Activated CD4-positive, alpha-beta T cell treated with anti-CD3 and anti-CD28 coated beads, Interleukin-2, amount 10 ng/mL, durations not matched to agents 7 days and 5 days (primary cell): ENCODE data around the gene CABP7. TPM values are rescaled to one million over a fixed set of nuclear protein-coding genes. Genes with fewer than 3 reads are reported as not detected.
A peak's percentile ranks its signal among the peaks of the same experiment; 100 is the strongest.

Experiments used
- CTCF ChIA-PET: fragments of 350-600 bp; sonication (Branson Sonifier 250); formaldehyde crosslinking; loops from one replicate; lab custom pipeline; 2021; ENCODE audit warnings: antibody characterized with exemption; lab: Charles Lee
- POLR2A ChIA-PET: fragments of 350-600 bp; sonication (Branson Sonifier 250); formaldehyde crosslinking; loops from one replicate; lab custom pipeline; 2021; ENCODE audit warnings: antibody characterized with exemption; lab: Charles Lee
- DNase-seq: peaks from one replicate; pipeline ENCODE4 v3.0.0-alpha.2; 2020
- H3K27ac Mint-ChIP-seq: one replicate; pipeline ENCODE4 v1.8.0; 2021; ENCODE audit warnings: mild to moderate bottlenecking, moderate library complexity, mixed read lengths
- H3K27me3 Mint-ChIP-seq: one replicate; pipeline ENCODE4 v1.8.0; 2021; ENCODE audit warnings: mixed read lengths
- H3K36me3 Mint-ChIP-seq: one replicate; pipeline ENCODE4 v1.8.0; 2021; ENCODE audit warnings: low read depth, mixed read lengths
- H3K4me1 Mint-ChIP-seq: one replicate; pipeline ENCODE4 v1.8.0; 2021; ENCODE audit warnings: mixed read lengths
- H3K4me3 Mint-ChIP-seq: one replicate; pipeline ENCODE4 v1.8.0; 2021; ENCODE audit warnings: mild to moderate bottlenecking, moderate library complexity, mixed read lengths
- H3K9me3 Mint-ChIP-seq: one replicate; pipeline ENCODE4 v1.8.0; 2021; ENCODE audit warnings: mixed read lengths
- total RNA-seq, 2 experiments: library from RNA; stranded (reverse); gene quantifications; one replicate each; pipeline ENCODE4 v1.2.3, GENCODE V29; 2021

The CABP7 gene
- total RNA-seq, 2 experiments from 2014 or later: 0.06 TPM; not detected in 1

DNA sequence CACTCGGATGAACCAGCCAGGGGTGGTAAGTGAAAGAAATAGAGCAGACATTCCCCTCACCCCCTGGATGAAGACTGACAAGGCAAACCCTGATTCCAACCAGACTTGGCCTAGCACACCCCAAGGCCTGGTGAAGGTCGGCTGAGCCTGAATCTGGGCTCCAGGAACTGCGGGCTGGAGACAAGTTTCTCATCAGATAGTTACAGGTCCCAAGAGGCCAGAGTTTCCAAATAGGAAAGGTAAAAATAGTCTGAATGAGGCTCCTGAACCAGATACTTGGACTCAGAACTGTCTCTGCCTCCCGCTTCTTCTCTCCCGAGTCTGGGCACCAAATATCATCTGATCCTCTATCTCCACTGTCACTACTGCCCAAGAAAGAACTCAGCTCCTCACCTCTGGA is 39.2 kb downstream of the CABP7 start:
- H3K27me3 Mint-ChIP-seq: no peaks in the 10 kb centered on the region
- no peak overlapping the region for H3K27ac Mint-ChIP-seq
- H3K9me3 Mint-ChIP-seq: no peaks in the 10 kb centered on the region
- POLR2A ChIA-PET: no interaction called here
- DNase-seq: no peak
- H3K4me3 Mint-ChIP-seq: no peak overlapping the region
- peaks cover under 1% of the 10 kb centered on the region for H3K4me1 Mint-ChIP-seq
- CTCF ChIA-PET: interaction anchor here (0.5 kb wide), 1 partner anchor 260 kb away, joined by 4 read pairs; no protein-coding TSS in a partner anchor
- H3K36me3 Mint-ChIP-seq: no peaks in the 10 kb centered on the region

DNA sequence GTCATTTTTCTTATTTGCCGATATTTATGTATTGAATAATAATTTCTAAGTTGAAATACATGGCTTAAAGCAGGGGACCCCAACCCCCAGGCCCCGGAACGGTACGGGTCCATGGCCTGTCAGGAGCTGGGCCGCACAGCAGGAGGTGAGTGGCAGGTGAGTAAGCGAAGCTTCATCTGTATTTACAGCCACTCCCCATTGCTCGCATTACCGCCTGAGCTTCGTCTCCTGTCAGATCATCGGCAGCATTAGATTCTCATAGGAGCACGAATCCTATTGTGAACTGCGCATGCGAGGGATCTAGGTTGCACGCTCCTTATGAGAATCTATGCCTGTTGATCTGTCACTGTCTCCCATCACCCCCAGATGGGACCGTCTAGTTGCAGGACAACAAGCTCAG is 42.5 kb downstream of the CABP7 start:
- H3K36me3 Mint-ChIP-seq: no peaks in the 10 kb centered on the region
- DNase-seq: no peak
- peaks cover 16% of the 10 kb centered on the region for H3K4me1 Mint-ChIP-seq
- no peaks in the 10 kb centered on the region for H3K27me3 Mint-ChIP-seq
- no peak overlapping the region for H3K27ac Mint-ChIP-seq
- no peak overlapping the region for H3K4me3 Mint-ChIP-seq
- H3K9me3 Mint-ChIP-seq: no peaks in the 10 kb centered on the region
- POLR2A ChIA-PET: no interaction called here
- CTCF ChIA-PET: interaction anchor here (0.6 kb wide), 1 partner anchor 1553 kb away, joined by 3 read pairs; no protein-coding TSS in a partner anchor

- Mint-ChIP-seq H3K27me3 (no peaks in the 10 kb centered on the region), H3K27ac (peak overlapping the region; percentile 93), H3K4me1 (peaks cover 30% of the 10 kb centered on the region), H3K9me3 (no peaks in the 10 kb centered on the region), H3K36me3 (peaks cover 23% of the 10 kb centered on the region), H3K4me3 (peak overlapping the region; percentile 97)
- peak; percentile 32 for DNase-seq
- CTCF ChIA-PET: interaction anchor here (0.7 to 1.1 kb wide), 2 partner anchors 10 to 12 kb away, joined by 3 to 5 read pairs; no protein-coding TSS in a partner anchor
- POLR2A ChIA-PET: no interaction called here
Observed at GRCh38 chr22:29765905-29766631, 46.3 kb downstream of the CABP7 start.

DNA sequence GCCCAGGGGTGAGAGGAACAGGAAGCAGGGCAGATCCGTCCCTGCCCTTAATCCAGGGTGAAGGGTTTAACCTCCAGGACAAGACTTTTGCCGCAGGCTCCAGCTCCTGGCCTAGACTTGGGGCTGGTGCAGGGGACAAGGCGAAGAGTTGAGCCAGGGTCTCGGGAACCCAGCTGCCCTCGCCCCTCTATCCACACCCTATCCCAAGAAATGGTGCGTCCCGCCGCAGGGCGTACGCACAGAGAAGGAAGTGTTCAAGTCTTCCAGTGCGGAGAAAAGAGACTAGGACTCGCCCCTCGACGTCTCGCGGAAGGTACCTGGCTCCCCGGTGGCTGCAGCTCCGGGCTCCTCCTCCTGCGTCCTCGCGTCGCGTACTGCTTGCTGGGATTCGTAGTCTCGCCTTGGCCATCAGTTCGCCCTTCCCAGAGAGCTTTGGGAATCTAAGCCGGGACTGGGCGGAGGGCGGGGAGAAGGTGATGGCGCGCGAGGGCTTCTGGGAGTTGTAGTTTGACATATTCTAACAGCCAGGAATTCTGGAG is 46.9 kb downstream of the CABP7 start, which contains the start of gene ZMAT5:
Gene ZMAT5, minus strand, starts transcription at position 376 of the 539 bp plus-strand sequence. CDS start 18,463 bp downstream, outside the sequence.
- ChIA-PET CTCF (interaction anchor here (0.7 to 1.1 kb wide), 2 partner anchors 9 to 12 kb away, joined by 3 to 5 read pairs; no protein-coding TSS in a partner anchor), POLR2A (no interaction called here)
- H3K36me3 Mint-ChIP-seq: peaks cover 23% of the 10 kb centered on the region
- no peaks in the 10 kb centered on the region for H3K27me3 Mint-ChIP-seq
- DNase-seq: peak; percentile 96
- peaks cover 30% of the 10 kb centered on the region for H3K4me1 Mint-ChIP-seq
- H3K9me3 Mint-ChIP-seq: no peaks in the 10 kb centered on the region
- H3K27ac Mint-ChIP-seq: peak within 1 kb of the TSS; percentile 93
- peak within 1 kb of the TSS; percentile 97 for H3K4me3 Mint-ChIP-seq

DNA sequence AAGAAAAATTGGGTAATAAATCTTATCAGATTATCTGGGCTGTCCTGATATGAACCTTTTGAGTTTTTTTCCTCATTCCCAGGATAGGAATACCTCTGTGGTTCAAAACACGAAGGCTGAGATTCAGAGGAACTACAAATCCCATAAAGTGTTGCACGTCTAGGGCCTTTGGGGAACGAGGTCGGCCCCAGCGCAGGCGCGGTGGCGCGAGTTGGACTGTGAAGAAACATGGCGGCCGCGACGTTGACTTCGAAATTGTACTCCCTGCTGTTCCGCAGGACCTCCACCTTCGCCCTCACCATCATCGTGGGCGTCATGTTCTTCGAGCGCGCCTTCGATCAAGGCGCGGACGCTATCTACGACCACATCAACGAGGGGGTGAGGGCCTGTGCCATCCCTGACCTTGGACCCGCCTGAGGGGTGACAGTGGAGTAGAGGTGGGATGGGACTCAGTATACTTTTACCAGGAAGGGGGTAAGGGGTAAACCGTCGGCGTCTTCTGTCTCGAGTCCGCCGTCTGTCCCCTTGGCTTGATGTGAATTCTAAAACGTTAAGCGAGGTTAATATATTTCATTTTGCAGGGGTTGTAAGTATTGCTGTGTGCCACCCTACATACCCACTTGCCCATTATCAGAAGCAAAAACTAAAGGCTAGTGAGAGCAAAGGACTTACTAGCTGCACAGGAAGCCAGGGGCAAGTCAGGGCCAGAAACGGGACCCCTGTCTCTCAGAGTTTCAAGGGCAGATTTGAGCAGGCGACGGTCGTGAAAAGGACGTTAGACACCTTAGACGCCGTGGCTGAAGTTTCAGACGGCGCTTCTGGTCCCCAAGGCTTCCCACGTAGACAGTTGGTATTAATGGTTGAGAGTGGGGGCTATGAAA is 47.6 kb downstream of the CABP7 start, which contains the start of gene UQCR10:
Gene UQCR10, plus strand, starts transcription at position 199 of the 881 bp plus-strand sequence. Its CDS starts 30 bp downstream, at position 229.
- H3K27ac Mint-ChIP-seq: peak within 1 kb of the TSS; percentile 93
- ChIA-PET CTCF (interaction anchor here (0.7 to 1.1 kb wide), 2 partner anchors 8 to 13 kb away, joined by 3 to 5 read pairs; no protein-coding TSS in a partner anchor), POLR2A (no interaction called here)
- no peaks in the 10 kb centered on the region for H3K9me3 Mint-ChIP-seq
- peaks cover 30% of the 10 kb centered on the region for H3K4me1 Mint-ChIP-seq
- peak within 1 kb of the TSS; percentile 97 for H3K4me3 Mint-ChIP-seq
- peaks cover 25% of the 10 kb centered on the region for H3K36me3 Mint-ChIP-seq
- no peaks in the 10 kb centered on the region for H3K27me3 Mint-ChIP-seq
- peak; percentile 95 for DNase-seq

DNA sequence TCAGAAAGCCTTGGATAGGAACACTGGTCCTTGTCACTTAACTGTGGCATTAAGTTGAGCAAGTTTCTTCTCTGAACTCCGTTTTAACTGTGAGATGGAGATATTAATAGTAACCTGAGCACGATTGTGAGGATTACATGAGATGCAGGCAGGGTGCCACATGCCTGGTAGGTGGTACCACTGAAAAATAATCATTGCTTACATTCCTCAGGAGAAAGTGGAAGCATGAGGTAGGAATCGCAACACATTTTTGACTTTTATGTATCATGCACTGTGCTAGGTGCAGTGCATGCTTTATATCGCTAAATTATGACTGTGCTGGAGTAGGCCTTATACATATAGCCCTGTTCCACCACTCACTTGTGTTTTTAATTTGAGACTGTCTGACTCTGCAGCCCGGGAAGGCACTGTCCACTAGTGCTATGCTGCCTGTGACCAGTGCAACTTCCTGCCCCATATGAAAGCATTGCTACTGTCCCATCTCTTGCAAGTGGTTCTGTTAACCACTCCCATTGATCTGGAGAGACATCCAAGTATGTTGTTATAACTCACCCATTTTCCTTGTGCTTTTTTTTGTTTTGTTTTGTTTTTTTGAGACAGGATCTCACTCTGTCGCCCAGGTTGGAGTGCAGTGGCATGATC is 48.4 kb downstream of the CABP7 start:
- Mint-ChIP-seq H3K4me3 (peak overlapping the region; percentile 97), H3K27me3 (no peaks in the 10 kb centered on the region), H3K27ac (peak overlapping the region; percentile 93), H3K9me3 (no peaks in the 10 kb centered on the region), H3K4me1 (peaks cover 30% of the 10 kb centered on the region), H3K36me3 (peaks cover 25% of the 10 kb centered on the region)
- no peak for DNase-seq
- CTCF ChIA-PET: no interaction called here
- POLR2A ChIA-PET: no interaction called here

DNA sequence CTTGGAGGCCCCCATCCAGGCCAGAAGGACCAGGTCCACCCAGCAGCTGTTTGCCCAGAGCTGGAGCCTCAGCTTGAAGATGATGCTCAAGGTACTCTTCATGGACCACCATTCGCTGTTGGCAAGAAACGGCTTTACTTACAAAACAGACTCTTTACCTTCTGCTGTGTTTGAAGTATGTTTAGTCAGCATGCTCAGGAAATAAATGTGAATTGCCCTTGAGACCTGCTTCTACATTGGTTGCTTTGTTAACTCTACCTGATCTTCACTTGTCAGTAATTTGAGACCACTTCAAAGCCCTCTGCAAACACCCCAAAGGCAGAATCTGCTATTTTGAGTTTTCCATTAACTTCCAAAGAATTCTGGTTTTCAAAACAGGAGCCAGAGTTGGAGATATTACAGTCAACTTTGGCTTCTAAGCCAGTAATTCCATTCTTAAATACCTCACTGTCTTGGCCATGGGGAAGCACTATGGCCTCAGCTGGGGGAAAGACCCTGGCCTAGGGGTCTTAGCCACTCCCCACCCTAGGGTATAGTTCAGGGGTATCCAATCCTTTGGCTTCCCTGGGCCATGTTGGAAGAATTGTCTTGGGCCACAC is 50.0 kb downstream of the CABP7 start:
- CTCF ChIA-PET: interaction anchor here (0.6 to 1.3 kb wide), 3 partner anchors 9 to 464 kb away, joined by 3 read pairs; no protein-coding TSS in a partner anchor
- Mint-ChIP-seq H3K9me3 (no peaks in the 10 kb centered on the region), H3K36me3 (peaks cover 25% of the 10 kb centered on the region), H3K4me1 (peaks cover 25% of the 10 kb centered on the region), H3K27ac (no peak overlapping the region), H3K4me3 (no peak overlapping the region), H3K27me3 (no peaks in the 10 kb centered on the region)
- POLR2A ChIA-PET: no interaction called here
- no peak for DNase-seq

DNA sequence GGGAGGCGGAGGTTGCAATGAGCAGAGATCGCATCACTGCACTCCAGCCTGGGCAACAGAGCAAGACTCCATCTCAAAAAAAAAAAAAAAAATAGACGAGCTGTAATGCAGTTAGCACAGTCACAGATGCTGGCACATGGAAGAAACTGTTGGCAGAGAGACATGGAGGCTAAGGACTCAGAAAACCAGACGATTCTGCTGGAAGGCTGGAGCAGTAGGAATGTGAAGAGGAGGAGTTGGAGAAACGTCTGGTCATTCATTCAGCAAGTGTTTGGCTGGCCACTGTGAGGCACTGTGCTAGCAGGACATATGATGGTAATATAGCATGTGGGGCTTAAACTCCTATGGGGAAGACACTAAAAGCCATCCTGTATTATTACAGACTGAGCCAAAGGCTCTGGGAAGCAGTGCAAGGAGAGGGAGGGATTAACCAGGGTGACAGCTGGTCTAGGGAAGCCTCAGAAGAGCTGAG is 52.4 kb downstream of the CABP7 start:
- ChIA-PET POLR2A (no interaction called here), CTCF (interaction anchor here (0.7 kb wide), 1 partner anchor 18 kb away, joined by 4 read pairs; no protein-coding TSS in a partner anchor)
- H3K36me3 Mint-ChIP-seq: peaks cover 25% of the 10 kb centered on the region
- no peak for DNase-seq
- H3K27ac Mint-ChIP-seq: no peak overlapping the region
- peaks cover 14% of the 10 kb centered on the region for H3K4me1 Mint-ChIP-seq
- H3K9me3 Mint-ChIP-seq: no peaks in the 10 kb centered on the region
- no peak overlapping the region for H3K4me3 Mint-ChIP-seq
- H3K27me3 Mint-ChIP-seq: no peaks in the 10 kb centered on the region

DNA sequence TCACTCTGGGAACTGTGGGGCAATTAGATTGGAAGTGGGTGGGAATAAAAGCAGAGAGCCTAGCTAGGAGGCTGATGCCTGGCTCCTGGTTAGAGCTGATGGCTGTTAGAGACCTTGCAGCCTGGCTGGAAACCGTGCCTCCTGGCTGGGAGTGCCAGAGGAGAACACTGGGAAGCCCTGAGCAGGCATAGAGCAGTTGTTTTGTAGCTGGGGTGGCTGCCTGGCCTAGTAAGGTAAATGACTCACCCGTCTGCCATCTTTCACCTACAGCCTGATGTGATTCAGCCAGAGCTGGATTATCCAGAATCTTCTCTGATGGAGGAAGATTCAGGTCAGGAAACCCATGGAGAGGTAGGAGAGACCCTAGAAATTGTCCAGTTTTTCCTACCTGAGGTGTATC is 53.4 kb downstream of the CABP7 start:
- Mint-ChIP-seq H3K4me3 (no peak overlapping the region), H3K4me1 (peaks cover 7% of the 10 kb centered on the region), H3K27me3 (no peaks in the 10 kb centered on the region), H3K27ac (no peak overlapping the region), H3K9me3 (no peaks in the 10 kb centered on the region), H3K36me3 (peaks cover 20% of the 10 kb centered on the region)
- CTCF ChIA-PET: interaction anchor here (0.5 to 0.7 kb wide), 4 partner anchors 19 to 409 kb away, joined by 3 to 4 read pairs (median 3); no protein-coding TSS in a partner anchor
- DNase-seq: no peak
- POLR2A ChIA-PET: no interaction called here

DNA sequence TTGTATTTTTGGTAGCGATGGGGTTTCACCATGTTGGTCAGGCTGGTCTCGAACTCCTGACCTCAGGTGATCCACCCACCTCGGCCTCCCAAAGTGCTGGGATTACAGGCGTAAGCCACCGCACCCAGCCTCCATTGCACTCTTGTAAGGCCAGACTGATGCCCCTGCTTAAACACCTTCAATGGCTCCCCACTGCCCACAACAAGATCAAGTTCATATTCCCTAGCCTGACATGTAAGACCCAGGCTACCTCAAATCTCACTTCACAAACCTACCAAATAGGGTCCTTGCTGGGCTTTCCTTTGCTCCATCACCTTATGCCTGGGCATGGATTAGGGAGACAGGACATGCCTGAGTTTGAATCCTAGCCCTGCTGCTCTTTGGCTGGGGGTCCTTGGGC is 60.4 kb downstream of the CABP7 start:
- no peak overlapping the region for H3K27ac Mint-ChIP-seq
- no peaks in the 10 kb centered on the region for H3K36me3 Mint-ChIP-seq
- H3K4me3 Mint-ChIP-seq: no peak overlapping the region
- ChIA-PET CTCF (no interaction called here), POLR2A (no interaction called here)
- no peak for DNase-seq
- no peaks in the 10 kb centered on the region for H3K27me3 Mint-ChIP-seq
- H3K4me1 Mint-ChIP-seq: no peaks in the 10 kb centered on the region
- H3K9me3 Mint-ChIP-seq: no peaks in the 10 kb centered on the region

DNA sequence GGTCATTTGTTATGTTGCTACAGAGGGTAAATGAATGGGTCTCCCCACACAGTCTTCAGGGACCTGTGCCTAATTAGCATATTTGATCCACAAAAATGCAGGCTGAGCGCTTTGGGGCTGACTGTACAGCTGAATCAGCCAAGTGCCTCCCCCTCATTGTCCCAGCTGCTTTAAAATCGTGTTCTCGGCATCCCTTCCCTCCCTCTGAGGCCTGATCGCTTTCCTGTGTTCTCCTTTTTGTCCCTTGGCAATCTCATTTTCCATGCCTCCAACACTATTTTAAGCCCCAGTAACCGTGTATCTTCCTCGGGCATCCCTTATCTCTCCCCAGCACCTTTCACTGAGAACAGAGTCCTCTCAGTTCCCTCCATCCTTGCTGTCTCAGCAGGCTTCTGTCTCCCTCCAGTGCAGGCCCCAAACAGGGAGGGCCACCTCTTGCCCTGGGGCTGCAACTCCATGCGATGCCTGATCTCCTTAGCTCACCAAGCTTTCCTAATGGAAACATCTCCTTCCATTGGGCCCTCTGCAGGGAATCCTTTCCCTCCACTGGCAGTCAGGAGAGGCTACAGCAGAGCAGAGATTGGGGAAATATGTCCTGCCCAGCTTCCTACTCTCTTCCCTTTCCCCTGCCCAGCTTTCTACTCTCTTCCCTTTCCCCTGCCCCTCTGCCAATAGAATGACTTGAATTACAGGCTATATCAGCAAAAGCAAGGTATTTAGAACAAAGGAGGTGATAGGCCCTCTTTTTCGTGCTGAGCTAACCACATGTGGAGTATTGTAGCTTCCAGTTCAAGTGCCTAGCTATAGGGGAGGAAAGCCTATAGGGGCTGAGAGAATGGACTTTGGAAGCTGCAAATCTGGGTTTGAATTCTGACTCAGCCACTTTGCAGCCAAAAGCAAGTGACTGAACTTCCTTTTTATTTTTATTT is 61.2 kb downstream of the CABP7 start:
- POLR2A ChIA-PET: interaction anchor here (0.6 kb wide), 1 partner anchor 158 kb away, joined by 3 read pairs; no protein-coding TSS in a partner anchor
- no peaks in the 10 kb centered on the region for H3K4me1 Mint-ChIP-seq
- H3K36me3 Mint-ChIP-seq: no peaks in the 10 kb centered on the region
- H3K27me3 Mint-ChIP-seq: no peaks in the 10 kb centered on the region
- DNase-seq: no peak
- no peaks in the 10 kb centered on the region for H3K9me3 Mint-ChIP-seq
- no peak overlapping the region for H3K27ac Mint-ChIP-seq
- no peak overlapping the region for H3K4me3 Mint-ChIP-seq
- CTCF ChIA-PET: interaction anchor here (0.5 to 1.7 kb wide), 2 partner anchors 15 to 30 kb away, joined by 3 to 4 read pairs; no protein-coding TSS in a partner anchor
